Measurements from ENCODE around the gene MNX1. TPM values are rescaled to one million over a fixed set of nuclear protein-coding genes. Genes with fewer than 3 reads are reported as not detected.
A peak's percentile ranks its signal among the peaks of the same experiment; 100 is the strongest.

MNX1 gene
- total and polyA plus RNA-seq, 4 donors: 0.38 TPM; not detected in 3

DNA sequence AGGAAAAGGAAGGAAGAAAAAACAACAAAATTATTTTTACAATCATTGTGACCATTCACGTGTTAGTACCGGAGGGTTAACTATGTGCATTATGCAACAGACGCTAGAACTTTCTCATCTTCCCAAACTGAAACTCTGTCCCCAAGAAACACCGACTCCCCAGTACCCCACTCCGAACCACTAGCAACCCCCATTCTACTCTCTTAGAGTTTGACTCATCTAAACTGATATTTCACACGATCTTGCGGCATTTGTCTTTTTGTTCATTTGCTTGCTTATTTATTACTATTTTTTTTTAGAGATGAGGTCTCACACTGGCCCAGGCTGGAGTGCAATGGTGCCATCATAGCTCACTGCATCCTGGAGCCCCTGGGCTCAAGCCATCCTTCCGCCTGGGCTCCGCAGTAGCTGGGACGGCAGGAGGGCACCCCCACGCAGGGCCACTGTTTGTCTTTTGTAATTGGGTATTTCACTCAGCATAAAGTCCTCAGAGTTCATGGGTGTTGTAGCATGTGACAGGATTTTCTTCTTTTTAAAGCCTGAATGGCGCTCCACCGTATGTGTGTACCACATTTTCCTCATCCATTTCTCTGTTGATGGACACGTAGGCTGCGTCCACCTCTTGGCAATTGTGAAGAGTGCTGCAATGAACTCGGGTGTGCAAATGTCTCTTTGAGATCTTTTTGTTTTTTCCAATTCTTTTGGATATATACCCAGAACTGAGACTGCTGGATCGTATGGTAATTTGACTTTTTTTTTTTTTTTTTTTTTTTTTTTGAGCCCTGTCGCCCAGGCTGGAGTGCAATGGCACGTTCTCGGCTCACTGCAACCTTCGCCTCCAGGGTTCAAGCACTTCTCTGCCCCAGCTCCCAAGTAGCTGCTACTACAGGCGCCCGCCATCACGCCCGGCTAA lies 9.5 kb downstream of the MNX1 start:
- Histone ChIP-seq H3K27me3 (ENCODE audit: control insufficient read depth in 1 of 2, insufficient read depth in 2 of 2, low read length in 1 of 2) (no peaks in the 10 kb centered on the region), H3K27ac (ENCODE audit: low read depth in 1 of 2, low read length in 2 of 2) (no peak overlapping the region), H3K4me3 (ENCODE audit: low read length in 2 of 2) (peak overlapping the region in 1 of 2 donors; percentile 20), H3K36me3 (ENCODE audit: control insufficient read depth in 1 of 2, insufficient read depth in 2 of 2, low read length in 1 of 2) (no peaks in the 10 kb centered on the region), H3K9me3 (ENCODE audit: control insufficient read depth, low read length) (peaks cover 4% of the 10 kb centered on the region), H3K4me1 (ENCODE audit: control insufficient read depth in 1 of 2, insufficient read depth in 2 of 2, low read length in 2 of 2) (no peaks in the 10 kb centered on the region)
- 11 to 14% methylated on average over 25 of the region's 25 CpGs for WGBS, 2 donors
- DNase-seq (no peak), ATAC-seq (ENCODE audit: low FRiP score) (no peak)
- intact Hi-C loops (cut with DNase I): no loop called here

DNA sequence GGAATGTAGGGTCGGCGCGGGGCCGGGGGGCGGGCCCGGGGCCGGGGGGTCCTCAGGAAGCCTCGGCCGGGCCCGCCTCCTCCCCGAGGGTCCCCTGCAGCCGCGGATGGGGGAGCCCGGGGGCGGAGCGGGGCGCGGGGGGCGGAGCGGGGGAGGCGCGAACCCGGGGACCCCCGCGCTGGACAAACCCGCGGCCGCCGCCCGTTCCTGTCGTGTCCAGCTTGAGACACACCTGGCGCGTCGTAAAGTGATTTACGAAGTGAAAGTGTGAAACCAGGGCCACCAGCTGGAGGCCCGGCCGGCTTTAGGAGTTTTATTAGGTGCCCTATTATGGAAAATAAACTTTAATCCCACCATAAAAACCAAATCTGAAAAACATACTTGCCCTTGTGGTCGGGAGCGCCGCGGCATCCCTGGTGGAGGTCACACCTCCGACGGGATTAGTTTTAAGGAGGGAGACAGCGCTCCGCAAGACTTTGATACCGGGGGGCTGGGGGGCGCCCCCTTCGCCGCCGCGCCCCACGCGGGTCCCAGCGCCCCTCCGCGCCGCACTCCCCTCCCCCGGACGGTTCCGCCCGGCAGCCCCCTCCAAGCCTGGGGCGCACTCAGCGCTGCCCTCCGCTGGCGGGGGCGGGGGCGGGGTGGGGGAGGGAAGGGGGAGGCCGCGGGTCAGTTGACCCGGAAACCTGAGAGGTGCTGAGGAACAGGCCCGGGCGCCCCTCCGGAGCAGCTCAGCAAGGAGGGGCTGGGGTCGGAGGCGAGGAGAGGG lies 10.3 kb downstream of the MNX1 start:
- H3K27me3 ChIP-seq (ENCODE audit: control insufficient read depth in 1 of 2, insufficient read depth in 2 of 2, low read length in 1 of 2): no peaks in the 10 kb centered on the region
- no peak for ATAC-seq (ENCODE audit: low FRiP score)
- intact Hi-C loops (cut with DNase I): no loop called here
- no peaks in the 10 kb centered on the region for H3K36me3 ChIP-seq (ENCODE audit: control insufficient read depth in 1 of 2, insufficient read depth in 2 of 2, low read length in 1 of 2)
- DNase-seq: no peak
- H3K4me3 ChIP-seq (ENCODE audit: low read length in 2 of 2): peak overlapping the region; percentile 31 to 37
- no peak overlapping the region for H3K27ac ChIP-seq (ENCODE audit: low read depth in 1 of 2, low read length in 2 of 2)
- H3K4me1 ChIP-seq (ENCODE audit: control insufficient read depth in 1 of 2, insufficient read depth in 2 of 2, low read length in 2 of 2): no peaks in the 10 kb centered on the region
- peaks cover 4% of the 10 kb centered on the region for H3K9me3 ChIP-seq (ENCODE audit: control insufficient read depth, low read length)
- 1 to 2% methylated on average over 62 to 75 of the region's 75 CpGs for WGBS, 2 donors

DNA sequence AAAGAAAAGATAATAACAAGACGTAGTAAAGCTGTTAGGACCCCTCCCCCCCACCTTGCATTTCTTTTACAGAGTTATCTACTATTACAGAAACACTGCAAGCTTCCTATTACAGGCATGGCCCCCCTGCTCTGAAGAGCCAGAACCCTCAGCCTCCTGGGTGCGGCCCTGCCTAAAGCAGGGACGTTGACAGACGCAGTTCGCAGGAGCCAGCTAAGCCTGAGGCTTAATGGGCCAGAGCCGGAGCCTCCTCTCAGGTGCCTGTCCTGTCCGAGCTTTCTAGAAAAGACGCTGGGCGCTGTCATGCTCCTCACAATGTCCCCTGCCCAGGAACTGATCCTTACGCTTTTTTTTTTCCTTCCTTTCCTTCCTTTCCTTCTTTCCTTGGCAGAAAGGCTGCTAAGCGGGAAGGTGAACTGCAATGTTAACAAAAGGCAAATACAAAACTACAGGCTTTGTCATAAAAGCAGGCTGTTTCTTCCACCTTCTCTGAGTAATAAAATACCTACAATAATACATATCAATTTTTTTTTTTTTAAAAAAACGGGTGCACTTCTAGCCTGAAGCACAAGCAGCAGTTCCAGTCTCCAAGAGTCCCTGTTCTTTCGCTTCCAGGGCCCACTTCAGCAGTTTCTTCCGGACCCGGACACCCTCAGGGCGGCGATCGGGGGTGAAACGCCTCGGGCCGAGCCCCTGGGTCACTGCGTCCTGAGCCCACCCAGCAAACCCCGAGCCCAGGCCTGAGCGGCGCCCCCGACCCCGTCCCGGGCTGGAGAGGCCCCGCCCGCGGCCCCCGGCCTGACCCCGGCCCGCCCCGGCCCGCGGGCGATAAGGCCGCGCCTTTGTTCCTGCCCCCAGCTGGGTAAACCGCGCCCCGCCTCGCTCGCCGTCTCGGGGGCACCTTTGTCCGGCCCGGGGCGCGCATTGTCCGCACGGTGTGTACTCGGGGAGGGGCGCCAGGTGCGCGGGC lies 11.2 kb downstream of the MNX1 start:
- Histone ChIP-seq H3K4me1 (ENCODE audit: control insufficient read depth in 1 of 2, insufficient read depth in 2 of 2, low read length in 2 of 2) (no peaks in the 10 kb centered on the region), H3K36me3 (ENCODE audit: control insufficient read depth in 1 of 2, insufficient read depth in 2 of 2, low read length in 1 of 2) (no peaks in the 10 kb centered on the region), H3K27ac (ENCODE audit: low read depth in 1 of 2, low read length in 2 of 2) (no peak overlapping the region), H3K4me3 (ENCODE audit: low read length in 2 of 2) (peak overlapping the region; percentile 31 to 37), H3K27me3 (ENCODE audit: control insufficient read depth in 1 of 2, insufficient read depth in 2 of 2, low read length in 1 of 2) (no peaks in the 10 kb centered on the region), H3K9me3 (ENCODE audit: control insufficient read depth, low read length) (peaks cover 4% of the 10 kb centered on the region)
- WGBS, 2 donors: 22% methylated on average over 47 to 57 of the region's 57 CpGs
- ATAC-seq (ENCODE audit: low FRiP score) (no peak), DNase-seq (peak in 1 of 2 donors; percentile 74)
- intact Hi-C loops (cut with DNase I): no loop called here

DNA sequence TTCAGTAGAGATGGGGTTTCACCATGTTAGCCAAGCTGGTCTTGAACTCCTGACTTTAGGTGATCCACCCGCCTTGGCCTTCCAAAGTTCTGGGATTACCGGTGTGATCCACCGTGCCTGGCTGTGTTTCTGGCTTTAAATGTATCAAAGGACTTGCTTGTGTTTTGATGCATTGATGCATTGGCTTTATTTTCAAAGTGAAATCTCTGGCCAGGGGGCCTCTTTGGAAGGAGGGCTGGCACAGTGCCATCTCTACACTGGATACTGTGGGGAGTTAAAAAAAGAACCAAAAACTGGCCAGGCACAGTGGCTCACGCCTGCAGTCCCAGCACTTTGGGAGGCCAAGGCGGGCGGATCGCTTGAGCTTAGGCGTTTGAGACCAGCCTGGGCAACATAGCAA lies 16.0 kb downstream of the MNX1 start:
- no peak overlapping the region for H3K27ac ChIP-seq (ENCODE audit: low read depth in 1 of 2, low read length in 2 of 2)
- WGBS, 2 donors: 78 to 79% methylated on average over 8 of the region's 8 CpGs
- H3K4me3 ChIP-seq (ENCODE audit: low read length in 2 of 2): no peak overlapping the region
- H3K36me3 ChIP-seq (ENCODE audit: control insufficient read depth in 1 of 2, insufficient read depth in 2 of 2, low read length in 1 of 2): no peaks in the 10 kb centered on the region
- ATAC-seq (ENCODE audit: low FRiP score) (no peak), DNase-seq (no peak)
- H3K27me3 ChIP-seq (ENCODE audit: control insufficient read depth in 1 of 2, insufficient read depth in 2 of 2, low read length in 1 of 2): no peaks in the 10 kb centered on the region
- intact Hi-C loops (cut with DNase I): no loop called here
- H3K9me3 ChIP-seq (ENCODE audit: control insufficient read depth, low read length): peaks cover 4% of the 10 kb centered on the region
- no peaks in the 10 kb centered on the region for H3K4me1 ChIP-seq (ENCODE audit: control insufficient read depth in 1 of 2, insufficient read depth in 2 of 2, low read length in 2 of 2)

DNA sequence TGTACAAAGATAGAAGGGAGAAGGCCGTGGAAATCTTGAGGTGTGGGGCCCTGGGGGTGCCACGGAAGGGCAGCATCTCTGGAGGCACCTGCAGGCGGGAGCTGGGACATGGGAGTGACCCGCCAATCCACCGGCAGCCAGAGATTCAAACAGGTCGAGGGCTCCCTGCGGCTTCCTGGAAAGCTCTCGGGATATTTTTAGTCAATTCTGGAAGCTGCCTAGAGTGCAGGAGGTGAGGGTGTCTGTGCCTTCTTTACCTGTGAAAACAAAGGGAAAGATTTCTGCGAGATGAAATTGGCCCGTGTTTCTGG lies 16.6 kb downstream of the MNX1 start:
- Histone ChIP-seq H3K27ac (ENCODE audit: low read depth in 1 of 2, low read length in 2 of 2) (no peak overlapping the region), H3K27me3 (ENCODE audit: control insufficient read depth in 1 of 2, insufficient read depth in 2 of 2, low read length in 1 of 2) (no peaks in the 10 kb centered on the region), H3K9me3 (ENCODE audit: control insufficient read depth, low read length) (peaks cover 4% of the 10 kb centered on the region), H3K36me3 (ENCODE audit: control insufficient read depth in 1 of 2, insufficient read depth in 2 of 2, low read length in 1 of 2) (no peaks in the 10 kb centered on the region), H3K4me1 (ENCODE audit: control insufficient read depth in 1 of 2, insufficient read depth in 2 of 2, low read length in 2 of 2) (no peaks in the 10 kb centered on the region), H3K4me3 (ENCODE audit: low read length in 2 of 2) (no peak overlapping the region)
- DNase-seq (no peak), ATAC-seq (ENCODE audit: low FRiP score) (no peak)
- 63 to 71% methylated on average over 10 of the region's 10 CpGs for WGBS, 2 donors
- intact Hi-C loops (cut with DNase I): no loop called here

DNA sequence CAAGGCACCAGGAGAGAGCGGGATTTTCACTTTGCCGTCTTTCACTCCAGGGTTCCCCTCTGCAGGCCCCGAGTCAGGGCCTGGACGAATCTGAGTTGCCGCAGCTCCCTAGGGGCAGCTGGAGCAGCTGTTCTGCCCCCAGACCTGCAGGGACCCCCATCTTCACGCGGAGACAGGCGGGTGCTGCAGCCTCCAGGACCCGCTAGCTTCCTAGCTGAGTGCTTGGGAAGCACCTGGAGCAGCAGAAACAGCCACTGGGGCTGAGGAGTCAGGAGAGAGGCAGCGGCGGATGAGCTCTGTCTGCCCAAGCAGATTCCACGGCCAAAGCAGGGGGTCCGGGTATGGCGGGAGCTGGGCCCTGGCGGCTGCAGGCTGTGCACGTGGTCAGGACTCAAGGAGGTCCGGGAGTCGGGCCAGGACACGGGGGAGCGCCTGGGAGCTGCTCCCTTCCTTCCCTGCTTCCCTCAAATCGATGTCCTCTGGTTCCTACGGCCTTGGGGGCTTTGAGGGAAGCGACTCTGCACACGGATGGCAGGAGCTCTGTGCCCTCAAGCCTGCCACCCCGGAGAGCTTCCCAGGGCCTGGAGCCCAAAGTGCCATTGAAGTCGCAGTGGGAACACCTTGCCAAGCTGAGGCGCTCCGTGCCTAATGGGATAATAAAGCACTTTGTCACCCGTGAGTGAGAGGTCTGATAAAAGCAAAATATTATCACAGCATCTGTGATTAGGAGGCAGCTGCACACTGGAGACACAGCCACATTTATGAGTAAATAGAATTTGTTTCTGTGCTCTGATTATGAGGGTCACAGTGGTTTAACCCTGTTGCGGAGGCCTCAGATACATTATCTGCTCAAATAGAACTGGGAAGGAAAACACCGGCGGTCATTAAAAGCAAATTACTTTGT lies 17.2 kb downstream of the MNX1 start:
- H3K27me3 ChIP-seq (ENCODE audit: control insufficient read depth in 1 of 2, insufficient read depth in 2 of 2, low read length in 1 of 2): no peaks in the 10 kb centered on the region
- H3K4me1 ChIP-seq (ENCODE audit: control insufficient read depth in 1 of 2, insufficient read depth in 2 of 2, low read length in 2 of 2): no peaks in the 10 kb centered on the region
- intact Hi-C loops (cut with DNase I): no loop called here
- H3K36me3 ChIP-seq (ENCODE audit: control insufficient read depth in 1 of 2, insufficient read depth in 2 of 2, low read length in 1 of 2): no peaks in the 10 kb centered on the region
- H3K9me3 ChIP-seq (ENCODE audit: control insufficient read depth, low read length): peaks cover 4% of the 10 kb centered on the region
- DNase-seq (no peak), ATAC-seq (ENCODE audit: low FRiP score) (no peak)
- H3K27ac ChIP-seq (ENCODE audit: low read depth in 1 of 2, low read length in 2 of 2): no peak overlapping the region
- H3K4me3 ChIP-seq (ENCODE audit: low read length in 2 of 2): no peak overlapping the region
- 41 to 49% methylated on average over 32 of the region's 32 CpGs for WGBS, 2 donors

DNA sequence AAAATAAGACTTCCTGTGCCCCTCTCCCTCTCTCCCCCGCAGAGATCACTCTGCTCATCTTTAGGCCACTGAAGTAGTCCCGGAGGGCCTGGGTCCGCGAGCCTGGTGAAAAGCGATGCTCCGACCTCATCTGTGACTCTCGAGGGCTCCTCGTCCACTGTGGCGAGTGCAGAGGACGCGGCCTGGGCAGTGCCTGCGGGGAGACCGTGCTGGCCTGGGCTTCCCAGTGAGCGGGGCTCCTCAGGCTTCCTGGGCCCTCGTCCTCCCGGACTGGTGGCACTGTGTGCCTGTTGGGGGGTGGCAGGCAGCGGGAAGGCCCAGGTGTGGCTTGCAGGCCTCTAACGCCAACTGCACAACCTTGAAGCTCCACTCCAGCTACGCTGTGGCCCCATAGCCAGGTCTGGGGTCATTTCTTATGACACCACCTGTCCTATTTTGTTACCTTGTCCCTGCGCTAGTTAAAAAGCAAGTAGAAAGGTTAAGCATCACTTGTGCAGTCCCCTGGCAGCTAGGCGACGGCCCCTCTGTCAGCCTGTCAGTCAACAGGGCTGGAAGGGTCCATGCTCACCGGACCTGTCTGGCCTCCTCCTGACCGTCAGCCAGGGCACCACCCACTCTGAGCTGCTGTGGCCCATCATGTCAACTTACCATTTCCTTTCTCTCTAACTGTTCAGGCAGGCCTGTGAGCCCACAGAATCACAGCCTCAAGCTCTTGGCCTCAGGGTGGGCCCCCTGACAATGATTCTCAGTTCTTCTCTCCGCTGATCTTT lies 20.5 kb downstream of the MNX1 start:
- ATAC-seq (ENCODE audit: low FRiP score): no peak
- intact Hi-C loops (cut with DNase I): no loop called here

More for the DNA sequence above, 20.5 kb downstream of the MNX1 start:
- no peak for DNase-seq
- H3K27ac ChIP-seq (ENCODE audit: low read depth in 1 of 2, low read length in 2 of 2): no peak overlapping the region
- WGBS, 2 donors: 85 to 88% methylated on average over 25 of the region's 25 CpGs
- no peak overlapping the region for H3K4me3 ChIP-seq (ENCODE audit: low read length in 2 of 2)
- no peaks in the 10 kb centered on the region for H3K27me3 ChIP-seq (ENCODE audit: control insufficient read depth in 1 of 2, insufficient read depth in 2 of 2, low read length in 1 of 2)
- H3K36me3 ChIP-seq (ENCODE audit: control insufficient read depth in 1 of 2, insufficient read depth in 2 of 2, low read length in 1 of 2): no peaks in the 10 kb centered on the region
- H3K4me1 ChIP-seq (ENCODE audit: control insufficient read depth in 1 of 2, insufficient read depth in 2 of 2, low read length in 2 of 2): no peaks in the 10 kb centered on the region
- H3K9me3 ChIP-seq (ENCODE audit: control insufficient read depth, low read length): no peaks in the 10 kb centered on the region
